ENCODE results near the gene THADA.

Gene THADA

DNA sequence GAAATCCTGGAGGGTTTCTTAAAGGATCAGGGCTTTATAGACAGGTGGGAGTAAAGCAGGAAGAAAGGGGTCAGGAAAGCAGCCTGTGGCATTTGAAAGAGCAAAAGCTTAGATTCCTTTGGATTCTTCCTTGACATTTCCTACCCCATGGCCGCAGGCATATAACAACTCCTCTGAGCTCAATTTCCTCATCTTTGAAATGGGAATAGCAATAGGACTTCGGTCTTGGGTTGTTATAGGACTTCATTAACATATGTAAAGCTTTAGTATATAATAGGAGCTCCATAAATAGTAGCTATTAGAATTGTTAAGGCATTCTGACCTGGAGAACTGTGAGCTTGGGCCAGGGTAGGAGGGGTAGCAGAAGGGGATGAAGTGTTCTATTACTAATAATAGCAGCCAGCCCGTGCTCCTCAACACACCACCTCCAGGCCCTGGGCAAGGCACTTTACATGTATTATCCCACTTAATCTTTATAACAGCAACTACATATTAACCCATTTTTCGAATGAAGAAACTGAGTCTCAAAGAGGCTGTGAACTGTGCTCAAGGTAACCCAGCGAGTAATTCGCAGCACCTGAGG, 380.1 kb downstream of the THADA start:
- H3K79me2 ChIP-seq (ENCODE audit: low read length): peaks cover 14% of the 10 kb centered on the region
- no peak overlapping the region for H3K9ac ChIP-seq (ENCODE audit: low read length)
- no peak overlapping the region for H3K4me2 ChIP-seq (ENCODE audit: low read length)
- H3K4me3 ChIP-seq (ENCODE audit: low read length): no peak overlapping the region
- no peaks in the 10 kb centered on the region for H3K27me3 ChIP-seq (ENCODE audit: low read depth, low read length)
- no peaks in the 10 kb centered on the region for H3K9me3 ChIP-seq (ENCODE audit: insufficient read depth, low read length)
- H4K20me1 ChIP-seq (ENCODE audit: insufficient read depth, low read length): no peaks in the 10 kb centered on the region
- H3K4me1 ChIP-seq (ENCODE audit: low read length): peaks cover 51% of the 10 kb centered on the region
- H3K36me3 ChIP-seq (replicated peaks; ENCODE audit: low read depth, low read length): no peaks in the 10 kb centered on the region
- no peak overlapping the region for H3K27ac ChIP-seq (ENCODE audit: low read length)
- no peak overlapping the region for H2AFZ ChIP-seq (ENCODE audit: low read depth, low read length)
- TF ChIP-seq, protein P1, sequence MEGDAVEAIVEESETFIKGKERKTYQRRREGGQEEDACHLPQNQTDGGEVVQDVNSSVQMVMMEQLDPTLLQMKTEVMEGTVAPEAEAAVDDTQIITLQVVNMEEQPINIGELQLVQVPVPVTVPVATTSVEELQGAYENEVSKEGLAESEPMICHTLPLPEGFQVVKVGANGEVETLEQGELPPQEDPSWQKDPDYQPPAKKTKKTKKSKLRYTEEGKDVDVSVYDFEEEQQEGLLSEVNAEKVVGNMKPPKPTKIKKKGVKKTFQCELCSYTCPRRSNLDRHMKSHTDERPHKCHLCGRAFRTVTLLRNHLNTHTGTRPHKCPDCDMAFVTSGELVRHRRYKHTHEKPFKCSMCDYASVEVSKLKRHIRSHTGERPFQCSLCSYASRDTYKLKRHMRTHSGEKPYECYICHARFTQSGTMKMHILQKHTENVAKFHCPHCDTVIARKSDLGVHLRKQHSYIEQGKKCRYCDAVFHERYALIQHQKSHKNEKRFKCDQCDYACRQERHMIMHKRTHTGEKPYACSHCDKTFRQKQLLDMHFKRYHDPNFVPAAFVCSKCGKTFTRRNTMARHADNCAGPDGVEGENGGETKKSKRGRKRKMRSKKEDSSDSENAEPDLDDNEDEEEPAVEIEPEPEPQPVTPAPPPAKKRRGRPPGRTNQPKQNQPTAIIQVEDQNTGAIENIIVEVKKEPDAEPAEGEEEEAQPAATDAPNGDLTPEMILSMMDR (IDR thresholded peaks at IDR 0.05; ENCODE audit: low read depth, low read length): no peak
- TF ChIP-seq EZH2phosphoT487 (IDR thresholded peaks at IDR 0.05; ENCODE audit: low read depth): no peak

- H2AFZ ChIP-seq (ENCODE audit: low read depth, low read length): no peak overlapping the region
- no peak overlapping the region for H3K4me3 ChIP-seq (ENCODE audit: low read length)
- no peak overlapping the region for H3K4me2 ChIP-seq (ENCODE audit: low read length)
- H3K36me3 ChIP-seq (replicated peaks; ENCODE audit: low read depth, low read length): no peaks in the 10 kb centered on the region
- H3K79me2 ChIP-seq (ENCODE audit: low read length): peaks cover 5% of the 10 kb centered on the region
- no peak overlapping the region for H3K9ac ChIP-seq (ENCODE audit: low read length)
- TF ChIP-seq, protein P1 (IDR thresholded peaks at IDR 0.05; ENCODE audit: low read depth, low read length): no peak
- no peak for TF ChIP-seq EZH2phosphoT487 (IDR thresholded peaks at IDR 0.05; ENCODE audit: low read depth)
- H3K4me1 ChIP-seq (ENCODE audit: low read length): peaks cover 37% of the 10 kb centered on the region
- H4K20me1 ChIP-seq (ENCODE audit: insufficient read depth, low read length): no peaks in the 10 kb centered on the region
- H3K27ac ChIP-seq (ENCODE audit: low read length): no peak overlapping the region
- H3K27me3 ChIP-seq (ENCODE audit: low read depth, low read length): no peaks in the 10 kb centered on the region
- H3K9me3 ChIP-seq (ENCODE audit: insufficient read depth, low read length): no peaks in the 10 kb centered on the region
Measured at GRCh38 chr2:43214253-43214652, 381.6 kb downstream of the THADA start.

- TF ChIP-seq, protein P1 (IDR thresholded peaks at IDR 0.05; ENCODE audit: low read depth, low read length): no peak
- no peak for TF ChIP-seq EZH2phosphoT487 (IDR thresholded peaks at IDR 0.05; ENCODE audit: low read depth)
Measured at GRCh38 chr2:43212931-43213330, 382.9 kb downstream of the THADA start.

DNA sequence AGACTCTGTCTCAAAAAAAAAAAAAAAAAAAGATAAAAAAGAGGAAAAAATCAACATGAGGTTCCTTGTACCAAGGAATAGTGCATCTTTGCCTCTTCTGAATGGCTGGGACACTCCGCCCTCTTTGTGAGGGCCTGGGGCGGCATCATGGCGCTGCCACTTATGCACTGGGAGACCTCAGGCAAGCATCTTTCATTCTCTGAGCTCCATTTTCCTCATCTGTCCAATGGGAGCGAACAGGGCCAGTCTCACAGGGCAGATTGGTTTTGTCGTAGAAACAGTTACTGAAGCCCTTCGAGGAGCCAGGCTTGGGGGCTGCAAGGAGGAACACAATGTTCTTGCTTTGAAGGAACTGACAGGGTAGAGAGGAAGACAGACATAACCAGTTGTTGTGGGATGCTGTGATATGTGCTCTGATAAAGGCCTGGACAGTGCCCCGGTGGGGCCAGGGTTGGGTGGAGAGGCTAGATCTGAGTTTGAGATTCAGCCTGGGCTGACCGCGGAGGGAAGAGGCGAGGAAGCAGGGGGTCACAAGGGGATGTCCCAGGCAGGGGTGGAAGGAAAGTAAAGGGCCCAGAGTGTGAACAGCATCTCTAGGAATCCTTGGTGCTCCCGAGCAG, 383.5 kb downstream of the THADA start:
- Histone ChIP-seq H3K36me3 (replicated peaks; ENCODE audit: low read depth, low read length) (no peaks in the 10 kb centered on the region), H3K9ac (ENCODE audit: low read length) (peak overlapping the region; percentile 45; the same call in 1 of the 2 replicates), H3K4me3 (ENCODE audit: low read length) (peak overlapping the region; percentile 43), H4K20me1 (ENCODE audit: insufficient read depth, low read length) (no peaks in the 10 kb centered on the region), H3K27ac (ENCODE audit: low read length) (peak overlapping the region; percentile 56), H2AFZ (ENCODE audit: low read depth, low read length) (no peak overlapping the region), H3K79me2 (ENCODE audit: low read length) (no peaks in the 10 kb centered on the region), H3K9me3 (ENCODE audit: insufficient read depth, low read length) (no peaks in the 10 kb centered on the region), H3K27me3 (ENCODE audit: low read depth, low read length) (no peaks in the 10 kb centered on the region), H3K4me2 (ENCODE audit: low read length) (peak overlapping the region; percentile 79), H3K4me1 (ENCODE audit: low read length) (peaks cover 17% of the 10 kb centered on the region)
- no peak for TF ChIP-seq EZH2phosphoT487 (IDR thresholded peaks at IDR 0.05; ENCODE audit: low read depth)
- TF ChIP-seq, protein P1 (IDR thresholded peaks at IDR 0.05; ENCODE audit: low read depth, low read length): no peak

More at GRCh38 chr2:43212931-43213330, 382.9 kb downstream of the THADA start:
- Histone ChIP-seq H3K4me2 (ENCODE audit: low read length) (peak overlapping the region; percentile 79), H3K27me3 (ENCODE audit: low read depth, low read length) (no peaks in the 10 kb centered on the region), H3K36me3 (replicated peaks; ENCODE audit: low read depth, low read length) (no peaks in the 10 kb centered on the region), H3K9ac (ENCODE audit: low read length) (peak overlapping the region; percentile 45; the same call in 1 of the 2 replicates), H4K20me1 (ENCODE audit: insufficient read depth, low read length) (no peaks in the 10 kb centered on the region), H2AFZ (ENCODE audit: low read depth, low read length) (no peak overlapping the region), H3K79me2 (ENCODE audit: low read length) (no peaks in the 10 kb centered on the region), H3K4me3 (ENCODE audit: low read length) (peak overlapping the region; percentile 43), H3K9me3 (ENCODE audit: insufficient read depth, low read length) (no peaks in the 10 kb centered on the region), H3K27ac (ENCODE audit: low read length) (peak overlapping the region; percentile 56), H3K4me1 (ENCODE audit: low read length) (peaks cover 23% of the 10 kb centered on the region)
